IMR-90 (cell line): ENCODE data around the gene FBH1. TPM values are rescaled to one million over a fixed set of nuclear protein-coding genes. Genes with fewer than 3 reads are reported as not detected.

Experiments used
- ATAC-seq: fragments of 200-7000 bp; cut with Tn5 transposase; 2 replicates; pipeline ENCODE4 v1.9.1; 2020; ENCODE audit warnings: low read depth, mild to moderate bottlenecking, moderate library complexity
- BruUV-seq: library from RNA; stranded (reverse); fragments of 400-500 nt; replicated peaks from 2 replicates; lab custom pipeline; 2021; lab: Mats Ljungman, UMichigan
- CTCF ChIA-PET: fragments of 300-600 bp; formaldehyde crosslinking; extraction: SDS; loops from one replicate; lab custom pipeline; 2021; ENCODE audit warnings: antibody characterized with exemption; lab: Yijun Ruan, JAX
- POLR2A ChIA-PET: fragments of 300-600 bp; sonication (Branson Sonifier 250); formaldehyde crosslinking; loops from one replicate; lab custom pipeline; 2022; ENCODE audit warnings: antibody characterized with exemption; ENCODE audit not compliant: unreplicated experiment; lab: Charles Lee
- DNase-seq: peaks from one replicate; pipeline ENCODE4 v3.0.0; 2013
- H2AFZ ChIP-seq: replicated peaks from 2 replicates; pipeline ENCODE3; 2013; ENCODE audit warnings: low read length, mild to moderate bottlenecking; ENCODE audit not compliant: poor library complexity
- H2AK5ac ChIP-seq: 2 replicates; pipeline ENCODE4 v1.6.1; 2013; ENCODE audit warnings: low read depth, low read length, inconsistent platforms
- H2AK9ac ChIP-seq: replicated peaks from 2 replicates; pipeline ENCODE3; 2013; ENCODE audit warnings: mild to moderate bottlenecking, low read depth, low read length, moderate library complexity; ENCODE audit not compliant: poor library complexity
- H2BK120ac ChIP-seq: 2 replicates; pipeline ENCODE4 v1.6.1; 2013; ENCODE audit warnings: low read depth, low read length, inconsistent platforms
- H2BK15ac ChIP-seq: 3 replicates; pipeline ENCODE4 v1.6.1; 2013; ENCODE audit warnings: low read depth, low read length, inconsistent platforms
- H2BK20ac ChIP-seq: 2 replicates; pipeline ENCODE4 v1.6.1; 2013; ENCODE audit warnings: low read depth, mild to moderate bottlenecking, inconsistent platforms, low read length, moderate library complexity
- H2BK5ac ChIP-seq: 2 replicates; pipeline ENCODE4 v1.6.1; 2013; ENCODE audit warnings: mild to moderate bottlenecking, low read depth, low read length, inconsistent platforms; ENCODE audit not compliant: poor library complexity, severe bottlenecking
- H3K14ac ChIP-seq: replicated peaks from 2 replicates; pipeline ENCODE4 v1.6.1; 2013; ENCODE audit warnings: low read depth, low read length, inconsistent platforms
- H3K18ac ChIP-seq: 2 replicates; pipeline ENCODE4 v1.6.1; 2013; ENCODE audit warnings: low read depth, low read length, control low read depth
- H3K23ac ChIP-seq: 2 replicates; pipeline ENCODE4 v1.6.1; 2013; ENCODE audit warnings: low read depth, low read length, inconsistent platforms
- H3K27ac ChIP-seq: 2 replicates; pipeline ENCODE4 v1.5.1; 2013; ENCODE audit warnings: mild to moderate bottlenecking, control low read depth, low read length; ENCODE audit not compliant: insufficient read depth
- H3K27me3 ChIP-seq: 2 replicates; pipeline ENCODE4 v1.6.1; 2013; ENCODE audit warnings: low read length; ENCODE audit not compliant: control insufficient read depth, insufficient read depth
- H3K36me3 ChIP-seq: 2 replicates; pipeline ENCODE4 v1.6.1; 2013; ENCODE audit warnings: low read length, mixed read lengths; ENCODE audit not compliant: control insufficient read depth, insufficient read depth
- H3K4ac ChIP-seq: 2 replicates; pipeline ENCODE4 v1.6.1; 2013; ENCODE audit warnings: low read depth, low read length, inconsistent platforms
- H3K4me1 ChIP-seq: 2 replicates; pipeline ENCODE4 v1.6.1; 2013; ENCODE audit warnings: low read length, mixed read lengths; ENCODE audit not compliant: control insufficient read depth, insufficient read depth
- H3K4me2 ChIP-seq: 2 replicates; pipeline ENCODE4 v1.6.1; 2013; ENCODE audit warnings: low read depth, mild to moderate bottlenecking, control low read depth, low read length, moderate library complexity
- H3K4me3 ChIP-seq: 2 replicates; pipeline ENCODE4 v1.5.1; 2013; ENCODE audit warnings: low read depth, mild to moderate bottlenecking, control low read depth, low read length, moderate library complexity; ENCODE audit not compliant: insufficient read depth
- H3K56ac ChIP-seq: 2 replicates; pipeline ENCODE4 v1.6.1; 2013; ENCODE audit warnings: low read length, inconsistent platforms; ENCODE audit not compliant: insufficient read depth; ENCODE audit errors: extremely low read depth
- H3K79me1 ChIP-seq, 2 experiments: 2 replicates each; pipeline ENCODE4 v1.6.1; 2013; ENCODE audit warnings: low read length in 2 of 2, inconsistent platforms in 1 of 2, low read depth in 1 of 2
- H3K9ac ChIP-seq: 2 replicates; pipeline ENCODE4 v1.6.1; 2013; ENCODE audit warnings: low read depth, low read length, control low read depth
- H3K9me1 ChIP-seq: 2 replicates; pipeline ENCODE4 v1.6.1; 2013; ENCODE audit warnings: low read length, inconsistent platforms; ENCODE audit not compliant: insufficient read depth
- H3K9me3 ChIP-seq: 2 replicates; pipeline ENCODE4 v1.6.1; 2013; ENCODE audit warnings: low read length; ENCODE audit not compliant: control insufficient read depth, insufficient read depth
- H4K20me1 ChIP-seq: 2 replicates; pipeline ENCODE4 v1.6.1; 2013; ENCODE audit warnings: low read length, inconsistent platforms; ENCODE audit not compliant: insufficient read depth
- H4K5ac ChIP-seq: 2 replicates; pipeline ENCODE4 v1.6.1; 2013; ENCODE audit warnings: mild to moderate bottlenecking, low read depth, low read length, control low read depth
- H4K8ac ChIP-seq, 2 experiments: 2 replicates each; pipeline ENCODE4 v1.6.1; 2013; ENCODE audit warnings: low read depth in 2 of 2, low read length in 2 of 2, control low read depth in 1 of 2, inconsistent platforms in 1 of 2
- H4K91ac ChIP-seq: 2 replicates; pipeline ENCODE4 v1.6.1; 2013; ENCODE audit warnings: low read depth, low read length, inconsistent platforms; ENCODE audit not compliant: insufficient read depth
- CHD1 ChIP-seq: IDR thresholded peaks from 2 replicates; pipeline ENCODE4 v1.6.1; 2012; ENCODE audit warnings: low read depth, low read length, improper control_type of control experiment
- RFX5 ChIP-seq: IDR thresholded peaks from 2 replicates; pipeline ENCODE4 v1.8.0; 2012; ENCODE audit warnings: low read depth, mild to moderate bottlenecking, low read length, moderate library complexity
- SMC3 ChIP-seq: fragments of 150-350 bp; IDR thresholded peaks from 2 replicates; pipeline ENCODE4 v1.6.1; 2016; ENCODE audit warnings: low read depth, mild to moderate bottlenecking, antibody characterized with exemption, low read length, moderate library complexity
- WGBS, 2 experiments: methylation state at CpG; one replicate each; pipeline versions ENCODE4 v1.1.5 to v1.1.7; 2013; ENCODE audit warnings: missing lambda C conversion rate in 2 of 2; ENCODE audit not compliant: insufficient read length in 1 of 2; ENCODE audit errors: extremely low coverage in 2 of 2; 5-methylcytosine and 5-hydroxymethylcytosine counted together
- dilution Hi-C: fragments of 300-500 bp; cut with HindIII; formaldehyde crosslinking; loops from one replicate; pipeline ENCODE4 v1.14.3; 2018; ENCODE audit warnings: low sequenced_read_pairs; ENCODE audit not compliant: unreplicated experiment
- in situ Hi-C: fragments of 300-500 bp; cut with MboI; formaldehyde crosslinking; loops from 3 replicates; pipeline ENCODE4 v1.14.3; 2019; ENCODE audit warnings: low sequenced_read_pairs, inconsistent platforms, mixed read lengths
- intact Hi-C: fragments of 100-400 bp; cut with micrococcal nuclease; formaldehyde crosslinking; loops from 2 replicates; pipeline ENCODE4 v1.10.0; 2022
- polyA plus RNA-seq, 3 experiments: library from polyadenylated mRNA; depleted of rRNA; stranded (reverse); fragments of >200 nt; gene quantifications; 2 replicates each; pipeline ENCODE4 v1.2.3, GENCODE V29; 2012; ENCODE audit warnings: low replicate concordance in 1 of 3
- total RNA-seq: library from RNA; depleted of rRNA; stranded (reverse); fragments of >200 nt; gene quantifications from 2 replicates; pipeline ENCODE4 v1.2.3, GENCODE V29; 2012
- TF ChIP-seq, protein P1 (sequence below): conservative IDR thresholded peaks from 2 replicates; pipeline ENCODE4 v1.5.1; 2012; ENCODE audit warnings: mild to moderate bottlenecking, low read depth, low read length, improper control_type of control experiment

Gene FBH1
- total and polyA plus RNA-seq, 2 of the 4 experiments (the other 2 are of a cell fraction) = 59.3 to 72.2 TPM

GRCh38 chr10:5856701-5857004, 33.4 kb upstream of the FBH1 start:
- Histone ChIP-seq H3K36me3 (no peaks in the 10 kb centered on the region), H4K8ac (no peak overlapping the region), H3K4me1 (peaks cover 2% of the 10 kb centered on the region; the same call in 1 of the 2 replicates), H3K4me3 (no peak overlapping the region), H2BK20ac (no peak overlapping the region), H4K20me1 (no peaks in the 10 kb centered on the region), H3K27ac (no peak overlapping the region), H3K56ac (no peak overlapping the region), H2BK120ac (no peak overlapping the region), H3K4me2 (no peak overlapping the region), H2AK9ac (peak overlapping the region; percentile 5), H2AK5ac (no peak overlapping the region), H3K4ac (no peak overlapping the region), H4K5ac (no peak overlapping the region), H3K9me1 (0 out of 2 replicates have a peak, but pooled peaks cover 3% of the 10 kb centered on the region), H2AFZ (peak overlapping the region; percentile 2), H3K27me3 (no peaks in the 10 kb centered on the region), H2BK5ac (no peak overlapping the region), H3K9ac (no peak overlapping the region), H3K79me1 (no peaks in the 10 kb centered on the region), H3K14ac (no peak overlapping the region), H3K18ac (no peak overlapping the region), H3K9me3 (no peaks in the 10 kb centered on the region), H2BK15ac (no peak overlapping the region), H4K91ac (no peak overlapping the region), H3K23ac (no peak overlapping the region)
- CTCF ChIA-PET = no interaction called here
- POLR2A ChIA-PET = no interaction called here
- BruUV-seq = no TSS peak
- 66% methylated on average over 3 of the region's 7 CpGs; no CpG with 5 or more reads in 1 of the 2 experiments for WGBS, 2 experiments
- in situ Hi-C loops = loop anchor here (25.0 kb wide), 2 partner anchors 394 to 1019 kb away; partner anchors contain the start of gene AKR1E2
- TF ChIP-seq CHD1 (no peak), SMC3 (no peak), RFX5 (no peak)
- TF ChIP-seq, protein P1, sequence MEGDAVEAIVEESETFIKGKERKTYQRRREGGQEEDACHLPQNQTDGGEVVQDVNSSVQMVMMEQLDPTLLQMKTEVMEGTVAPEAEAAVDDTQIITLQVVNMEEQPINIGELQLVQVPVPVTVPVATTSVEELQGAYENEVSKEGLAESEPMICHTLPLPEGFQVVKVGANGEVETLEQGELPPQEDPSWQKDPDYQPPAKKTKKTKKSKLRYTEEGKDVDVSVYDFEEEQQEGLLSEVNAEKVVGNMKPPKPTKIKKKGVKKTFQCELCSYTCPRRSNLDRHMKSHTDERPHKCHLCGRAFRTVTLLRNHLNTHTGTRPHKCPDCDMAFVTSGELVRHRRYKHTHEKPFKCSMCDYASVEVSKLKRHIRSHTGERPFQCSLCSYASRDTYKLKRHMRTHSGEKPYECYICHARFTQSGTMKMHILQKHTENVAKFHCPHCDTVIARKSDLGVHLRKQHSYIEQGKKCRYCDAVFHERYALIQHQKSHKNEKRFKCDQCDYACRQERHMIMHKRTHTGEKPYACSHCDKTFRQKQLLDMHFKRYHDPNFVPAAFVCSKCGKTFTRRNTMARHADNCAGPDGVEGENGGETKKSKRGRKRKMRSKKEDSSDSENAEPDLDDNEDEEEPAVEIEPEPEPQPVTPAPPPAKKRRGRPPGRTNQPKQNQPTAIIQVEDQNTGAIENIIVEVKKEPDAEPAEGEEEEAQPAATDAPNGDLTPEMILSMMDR = no peak
- no peak for ATAC-seq
- no peak for DNase-seq
- dilution Hi-C loops = no loop called here
- intact Hi-C loops = no loop called here
